ENCODE measurements around the gene CNTNAP2.

- TF ChIP-seq CTCF (IDR thresholded peaks at IDR 0.05) (no peak), POLR2A (IDR thresholded peaks at IDR 0.05) (no peak), POLR2AphosphoS5 (IDR thresholded peaks at IDR 0.05; ENCODE audit: insufficient read depth in 1 of 2, low read depth in 1 of 2) (no peak)
These were observed 913.4 kb downstream of the CNTNAP2 start for GRCh38 chr7:147029953-147030352.
